HCT116 (cell line): ENCODE results near the gene NAA20. TPM values are rescaled to one million over a fixed set of nuclear protein-coding genes. Genes with fewer than 3 reads are reported as not detected.

Source experiments
- ATAC-seq: fragments of 200-7000 bp; cut with Tn5 transposase; 2 replicates; pipeline ENCODE4 v1.9.1; 2020; ENCODE audit warnings: mild to moderate bottlenecking, moderate library complexity
- BruUV-seq: library from RNA; stranded (reverse); fragments of 400-500 nt; replicated peaks from 2 replicates; lab custom pipeline; 2021; lab: Mats Ljungman, UMichigan
- CTCF ChIA-PET: fragments of 300-600 bp; sonication (Branson Sonifier 250); formaldehyde crosslinking; loops from one replicate; lab custom pipeline; 2021; ENCODE audit warnings: antibody characterized with exemption; lab: Charles Lee
- POLR2A ChIA-PET: fragments of 300-600, 350-600 bp; sonication (Branson Sonifier 250); formaldehyde crosslinking; loops from one replicate; lab custom pipeline; 2021; ENCODE audit warnings: antibody characterized with exemption; lab: Charles Lee
- RAD21 ChIA-PET, 2 experiments: fragments of 300-600 bp; sonication (Branson Sonifier 250); formaldehyde crosslinking; loops; one replicate each; lab custom pipeline; 2023; ENCODE audit warnings: low total read pairs in 2 of 2; ENCODE audit not compliant: uncharacterized antibody in 2 of 2, unreplicated experiment in 2 of 2, low non-redundant PET in 1 of 2; lab: Charles Lee
- DNase-seq: peaks from one replicate; pipeline ENCODE4 v3.0.0-alpha.2; 2010; ENCODE audit warnings: low read depth, low spot score
- H2AFZ ChIP-seq: fragments of 200-600 bp; shearing (Covaris generic), sonication (generic); 2 replicates; pipeline ENCODE4 v1.6.1; 2017; ENCODE audit warnings: low read depth, mixed run types, mixed read lengths, antibody characterized with exemption, low read length; ENCODE audit not compliant: poor library complexity, severe bottlenecking
- H3K27ac ChIP-seq: 2 replicates; pipeline ENCODE4 v1.5.1; 2012; ENCODE audit warnings: low read depth, low read length
- H3K27me3 ChIP-seq: fragments of 200-600 bp; sonication (generic); 2 replicates; pipeline ENCODE4 v1.6.1; 2016; ENCODE audit warnings: mixed run types, low read length, mixed read lengths; ENCODE audit not compliant: insufficient read depth
- H3K36me3 ChIP-seq, 2 experiments: fragments of 200-500 bp in 1 of 2; fragments of 200-600 bp in 1 of 2; sonication (Bioruptor generic) in 1 of 2; sonication (generic) in 1 of 2; 2 replicates each; pipeline versions ENCODE4 v1.5.1 to v1.6.1; 2014 to 2016; ENCODE audit warnings: low read length in 2 of 2, inconsistent platforms in 1 of 2, mixed read lengths in 1 of 2, mixed run types in 1 of 2; ENCODE audit not compliant: insufficient read depth in 2 of 2, control insufficient read depth in 1 of 2
- H3K4me1 ChIP-seq, 2 experiments: fragments of 200-600 bp in 1 of 2; sonication (generic) in 1 of 2; 2 replicates each; pipeline versions ENCODE4 v1.5.1 to v1.6.1; 2012 to 2017; ENCODE audit warnings: low read length in 2 of 2, inconsistent platforms in 1 of 2, mild to moderate bottlenecking in 1 of 2, mixed read lengths in 1 of 2, mixed run types in 1 of 2, moderate library complexity in 1 of 2; ENCODE audit not compliant: insufficient read depth in 2 of 2, control insufficient read depth in 1 of 2
- H3K4me2 ChIP-seq: fragments of 200-600 bp; sonication (generic); 2 replicates; pipeline ENCODE4 v1.6.1; 2017; ENCODE audit warnings: mixed run types, low read length, mixed read lengths
- H3K4me3 ChIP-seq, 2 experiments: fragments of 200-600 bp in 1 of 2; sonication (generic) in 1 of 2; replicated peaks in 1 of 2; 2 replicates each; pipeline ENCODE4 v1.5.1; 2011 to 2016; ENCODE audit warnings: low read length in 2 of 2, control low read depth in 1 of 2, low read depth in 1 of 2, mild to moderate bottlenecking in 1 of 2, mixed read lengths in 1 of 2, mixed run types in 1 of 2
- H3K79me2 ChIP-seq: fragments of 200-600 bp; sonication (generic); 2 replicates; pipeline ENCODE4 v1.6.1; 2017; ENCODE audit warnings: mild to moderate bottlenecking, mixed run types, low read length, moderate library complexity, mixed read lengths; ENCODE audit not compliant: insufficient read depth
- H3K9ac ChIP-seq: fragments of 200-600 bp; sonication (generic); 2 replicates; pipeline ENCODE4 v1.6.1; 2016; ENCODE audit warnings: low read length, mixed read lengths
- H3K9me2 ChIP-seq: fragments of 200-600 bp; sonication (generic), shearing (Covaris generic); 2 replicates; pipeline ENCODE4 v1.6.1; 2017; ENCODE audit warnings: mixed run types, mild to moderate bottlenecking, moderate library complexity; ENCODE audit not compliant: insufficient read depth
- H3K9me3 ChIP-seq, 2 experiments: fragments of 200-500 bp in 1 of 2; fragments of 200-600 bp in 1 of 2; sonication (Bioruptor generic) in 1 of 2; sonication (generic) in 1 of 2; 2 replicates each; pipeline ENCODE4 v1.6.1; 2014 to 2017; ENCODE audit warnings: low read length in 2 of 2, mixed read lengths in 2 of 2, inconsistent platforms in 1 of 2, low read depth in 1 of 2, mild to moderate bottlenecking in 1 of 2, mixed run types in 1 of 2, moderate library complexity in 1 of 2; ENCODE audit not compliant: control insufficient read depth in 1 of 2, insufficient read depth in 1 of 2
- H4K20me1 ChIP-seq: fragments of 200-600 bp; sonication (generic), shearing (Covaris generic); 2 replicates; pipeline ENCODE4 v1.6.1; 2017; ENCODE audit warnings: mixed run types, mild to moderate bottlenecking, moderate library complexity; ENCODE audit not compliant: insufficient read depth
- ELF1 ChIP-seq: IDR thresholded peaks from 2 replicates; pipeline ENCODE4 v1.6.1; 2012; ENCODE audit warnings: low read depth, borderline replicate concordance
- EZH2 ChIP-seq: fragments of 200-600 bp; sonication (generic); IDR thresholded peaks from 2 replicates; pipeline ENCODE4 v1.6.1; 2017; ENCODE audit warnings: antibody characterized with exemption, mixed run types
- intact Hi-C: fragments of 100-400 bp; cut with micrococcal nuclease; formaldehyde crosslinking; loops from 2 replicates; pipeline ENCODE4 v1.10.0; 2022
- total RNA-seq: library from RNA; stranded (reverse); gene quantifications from one replicate; pipeline ENCODE4 v1.2.1, GENCODE V29; 2021; ENCODE audit not compliant: unreplicated experiment
- TF ChIP-seq, protein P1 (sequence below), 3 experiments: fragments of 200-600 bp in 1 of 3; sonication (generic) in 1 of 3; IDR thresholded peaks in 2 of 3; conservative IDR thresholded peaks in 1 of 3; 2 replicates each; pipeline ENCODE4 v1.5.1; 2012 to 2017; ENCODE audit warnings: low read depth in 2 of 3, low read length in 2 of 3, antibody characterized with exemption in 1 of 3, borderline replicate concordance in 1 of 3, control low read depth in 1 of 3, mild to moderate bottlenecking in 1 of 3, mixed read lengths in 1 of 3, mixed run types in 1 of 3, moderate library complexity in 1 of 3; ENCODE audit not compliant: insufficient read depth in 1 of 3

NAA20 gene
- total RNA-seq, 1 experiment from 2014 or later, result 71.5 TPM

- ChIA-PET POLR2A (no interaction called here), RAD21 (no interaction called here)
These were observed 16.8 kb upstream of the NAA20 start for GRCh38 chr20:20000211-20000968.

More at GRCh38 chr20:20000211-20000968, 16.8 kb upstream of the NAA20 start:
- Histone ChIP-seq H3K4me3 (no peak overlapping the region), H3K27ac (no peak overlapping the region), H3K4me1 (peaks cover 3 to 10% of the 10 kb centered on the region in 2 experiments; a peak in 2 of 4 replicates), H3K79me2 (no peaks in the 10 kb centered on the region), H3K9me2 (no peaks in the 10 kb centered on the region), H3K9ac (no peak overlapping the region), H3K36me3 (no peaks in the 10 kb centered on the region), H2AFZ (no peak overlapping the region), H3K9me3 (no peaks in the 10 kb centered on the region), H3K4me2 (no peak overlapping the region), H4K20me1 (no peaks in the 10 kb centered on the region), H3K27me3 (no peaks in the 10 kb centered on the region; the same call in 1 of the 2 replicates)
- TF ChIP-seq, protein P1, sequence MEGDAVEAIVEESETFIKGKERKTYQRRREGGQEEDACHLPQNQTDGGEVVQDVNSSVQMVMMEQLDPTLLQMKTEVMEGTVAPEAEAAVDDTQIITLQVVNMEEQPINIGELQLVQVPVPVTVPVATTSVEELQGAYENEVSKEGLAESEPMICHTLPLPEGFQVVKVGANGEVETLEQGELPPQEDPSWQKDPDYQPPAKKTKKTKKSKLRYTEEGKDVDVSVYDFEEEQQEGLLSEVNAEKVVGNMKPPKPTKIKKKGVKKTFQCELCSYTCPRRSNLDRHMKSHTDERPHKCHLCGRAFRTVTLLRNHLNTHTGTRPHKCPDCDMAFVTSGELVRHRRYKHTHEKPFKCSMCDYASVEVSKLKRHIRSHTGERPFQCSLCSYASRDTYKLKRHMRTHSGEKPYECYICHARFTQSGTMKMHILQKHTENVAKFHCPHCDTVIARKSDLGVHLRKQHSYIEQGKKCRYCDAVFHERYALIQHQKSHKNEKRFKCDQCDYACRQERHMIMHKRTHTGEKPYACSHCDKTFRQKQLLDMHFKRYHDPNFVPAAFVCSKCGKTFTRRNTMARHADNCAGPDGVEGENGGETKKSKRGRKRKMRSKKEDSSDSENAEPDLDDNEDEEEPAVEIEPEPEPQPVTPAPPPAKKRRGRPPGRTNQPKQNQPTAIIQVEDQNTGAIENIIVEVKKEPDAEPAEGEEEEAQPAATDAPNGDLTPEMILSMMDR (IDR thresholded peaks at IDR 0.05 in 2 of 3, conservative IDR thresholded peaks at IDR 0.05 in 1 of 3; ENCODE audit: borderline replicate concordance in 1 of 3, insufficient read depth in 1 of 3, low read depth in 2 of 3, low read length in 2 of 3), result no peak
- TF ChIP-seq EZH2 (no peak), ELF1 (no peak)
- ATAC-seq (no peak), DNase-seq (no peak)
- CTCF ChIA-PET, result no interaction called here
- intact Hi-C loops, result no loop called here
- no TSS peak for BruUV-seq
